ENCODE measurements around the gene TMEM184A.

- TF ChIP-seq REST (IDR thresholded peaks at IDR 0.05; ENCODE audit: low read depth): no peak
- no peak for TF ChIP-seq EP300 (IDR thresholded peaks at IDR 0.05; ENCODE audit: borderline replicate concordance)
- TF ChIP-seq EGR1 (IDR thresholded peaks at IDR 0.05): no peak
- TF ChIP-seq YY1 (IDR thresholded peaks at IDR 0.05; ENCODE audit: low read depth): no peak
- no peak for TF ChIP-seq CREB1 (IDR thresholded peaks at IDR 0.05; ENCODE audit: low read depth)
- TF ChIP-seq MAX (IDR thresholded peaks at IDR 0.05): no peak
- no peak for TF ChIP-seq TEAD4 (IDR thresholded peaks at IDR 0.05)
- TF ChIP-seq TAF1 (IDR thresholded peaks at IDR 0.05; ENCODE audit: low read depth): no peak
- TF ChIP-seq NFIC (IDR thresholded peaks at IDR 0.05): no peak
These were observed 53.2 kb downstream of the TMEM184A start for GRCh38 chr7:1502845-1503244.

Measured in Ishikawa (cell line).